AG09309 (cell line): ENCODE results near the gene ZSCAN5B.
"Not testable (repeated sequence)": the region's sequence is repeated elsewhere in the genome, so short reads cannot be mapped to it uniquely, and the experiment has no call there.

Experiments used
- DNase-seq: peaks from one replicate; pipeline ENCODE4 v3.0.0-alpha.2; 2010; ENCODE audit warnings: low read depth
- H3K4me3 ChIP-seq: 2 replicates; pipeline ENCODE4 v1.5.1; 2011; ENCODE audit warnings: mild to moderate bottlenecking, low read depth, low read length, moderate library complexity; ENCODE audit not compliant: control insufficient read depth
- CTCF ChIP-seq: IDR thresholded peaks from 2 replicates; pipeline ENCODE4 v1.5.1; 2011; ENCODE audit warnings: mild to moderate bottlenecking, low read depth, low read length, inconsistent platforms; ENCODE audit not compliant: insufficient read depth, control insufficient read depth; ENCODE audit errors: missing control alignments

Gene ZSCAN5B

GRCh38 chr19:56217039-56217949 lies 19.7 kb upstream of the ZSCAN5B start:
- peak overlapping the region; percentile 19 for H3K4me3 ChIP-seq
- TF ChIP-seq CTCF = no peak
- DNase-seq = peak; percentile 1

DNA sequence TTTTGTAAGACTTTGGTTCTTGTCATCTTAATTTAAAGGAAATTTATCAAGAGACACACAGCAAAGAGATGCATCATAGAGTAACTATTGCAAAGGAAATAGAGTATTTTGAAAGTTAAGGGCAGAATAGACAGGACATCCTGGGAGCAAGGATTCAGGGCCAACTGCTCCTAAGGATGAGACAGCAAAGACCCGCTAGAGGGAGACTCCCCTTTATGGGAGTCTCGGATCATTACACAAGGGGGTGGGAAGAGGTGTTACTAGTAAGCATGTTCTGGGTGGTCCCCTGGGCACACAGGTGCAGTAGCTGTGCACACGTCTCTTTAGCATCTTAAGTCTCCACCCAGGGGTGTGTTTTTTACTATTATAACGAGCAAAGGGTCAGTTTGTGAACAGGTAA lies 14.1 kb upstream of the ZSCAN5B start:
- no peak for DNase-seq
- no peak for TF ChIP-seq CTCF
- H3K4me3 ChIP-seq = no peak overlapping the region

- H3K4me3 ChIP-seq, DNase-seq: not testable (repeated sequence)
These were observed 12.5 kb upstream of the ZSCAN5B start for GRCh38 chr19:56210036-56210435.

- no peak overlapping the region for H3K4me3 ChIP-seq
- no peak for TF ChIP-seq CTCF
These were observed 11.5 kb upstream of the ZSCAN5B start for GRCh38 chr19:56209091-56209490.

DNA sequence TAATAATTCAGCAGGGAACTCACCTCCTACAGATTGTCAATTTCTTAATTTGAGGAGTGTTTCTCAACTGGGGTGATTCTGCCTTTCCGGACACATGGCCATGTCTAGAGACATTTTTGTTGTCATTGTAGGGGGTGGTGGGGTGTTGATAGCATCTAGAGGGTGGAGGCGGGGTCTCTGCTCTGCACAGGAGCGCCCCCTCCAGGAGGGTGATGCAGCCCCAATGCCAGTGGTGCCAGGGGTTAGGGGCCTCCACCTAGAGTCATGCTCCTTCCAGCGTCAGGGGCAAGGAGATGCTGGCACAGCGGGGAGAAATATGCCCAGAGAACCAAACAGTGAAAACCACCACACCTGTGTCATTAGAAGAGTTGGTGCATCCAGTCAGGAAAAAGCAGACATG lies 10.0 kb upstream of the ZSCAN5B start:
- DNase-seq, H3K4me3 ChIP-seq: not testable (repeated sequence)

More at GRCh38 chr19:56209091-56209490, 11.5 kb upstream of the ZSCAN5B start:
- DNase-seq = no peak

DNA sequence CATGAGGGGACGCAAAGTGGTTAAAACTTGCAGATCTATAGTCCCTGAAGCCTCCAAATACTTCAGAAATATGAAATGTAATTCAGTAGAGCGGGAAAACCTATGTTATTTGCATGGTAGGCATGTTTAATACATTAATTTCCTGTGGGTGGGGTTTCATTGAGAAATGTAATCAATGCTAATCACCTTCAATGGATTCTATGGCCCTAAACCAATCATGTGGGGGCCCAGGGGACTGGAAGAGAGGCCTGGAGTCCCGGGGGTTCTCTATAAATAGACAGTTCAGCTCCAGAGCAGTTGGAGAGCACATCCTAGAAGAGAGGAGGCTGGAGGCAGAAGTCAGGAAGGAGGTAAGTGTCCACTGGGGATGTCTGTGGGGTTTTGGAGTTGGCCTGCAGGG lies 4.4 kb upstream of the ZSCAN5B start, which contains the start of gene ZSCAN5C:
TSS of gene ZSCAN5C (plus strand) at position 301 of the 400 bp plus-strand sequence. CDS start 3,641 bp downstream, outside the sequence.
- no peak for TF ChIP-seq CTCF
- H3K4me3 ChIP-seq = no peak within 1 kb of the TSS
- DNase-seq = no peak

GRCh38 chr19:56199687-56200086 lies 2.1 kb upstream of the ZSCAN5B start:
- DNase-seq = no peak
- no peak overlapping the region for H3K4me3 ChIP-seq
- TF ChIP-seq CTCF = no peak
